ENCODE measurements around the gene ABO. TPM values are rescaled to one million over a fixed set of nuclear protein-coding genes. Genes with fewer than 3 reads are reported as not detected.
"Not testable (repeated sequence)": the region's sequence is repeated elsewhere in the genome, so short reads cannot be mapped to it uniquely, and the experiment has no call there.

ABO gene
- total RNA-seq, 2 experiments from 2014 or later: 0.19 to 0.31 TPM

GRCh38 chr9:133230514-133230913 lies 44.5 kb downstream of the ABO start:
- ATAC-seq (ENCODE audit: poor library complexity); H3K4me3 Mint-ChIP-seq; H3K27me3 Mint-ChIP-seq; H3K9me3 Mint-ChIP-seq; H3K27me3 ChIP-seq (ENCODE audit: control insufficient read depth in 1 of 2, insufficient read depth in 2 of 2, low read length in 2 of 2); H3K4me3 ChIP-seq (ENCODE audit: low read length); H3K9me3 ChIP-seq (ENCODE audit: control insufficient read depth in 1 of 2, insufficient read depth in 1 of 2, low read length in 2 of 2); H3K27ac Mint-ChIP-seq; H3K27ac ChIP-seq (ENCODE audit: low read depth in 1 of 2, low read length in 2 of 2); H3K36me3 ChIP-seq (ENCODE audit: insufficient read depth, low read length); intact Hi-C loops (cut with DNase I, micrococcal nuclease); POLR2A ChIA-PET; H3K4me1 ChIP-seq (ENCODE audit: insufficient read depth, low read length); H3K4me1 Mint-ChIP-seq (ENCODE audit: low read depth); H3K36me3 Mint-ChIP-seq (ENCODE audit: low read depth); DNase-seq: not testable (repeated sequence)
- CTCF ChIA-PET: interaction anchor here (1.0 kb wide), 1 partner anchor 8 kb away, joined by 3 read pairs; no protein-coding TSS in a partner anchor

- H3K4me1 ChIP-seq (ENCODE audit: insufficient read depth, low read length): no peaks in the 10 kb centered on the region
- DNase-seq (no peak), ATAC-seq (ENCODE audit: poor library complexity) (no peak)
- no peaks in the 10 kb centered on the region for H3K27me3 Mint-ChIP-seq
- H3K36me3 ChIP-seq (ENCODE audit: insufficient read depth, low read length): no peaks in the 10 kb centered on the region
- peaks cover 0 to 1% of the 10 kb centered on the region in 2 experiments for H3K9me3 ChIP-seq (ENCODE audit: control insufficient read depth in 1 of 2, insufficient read depth in 1 of 2, low read length in 2 of 2)
- no peak overlapping the region for H3K4me3 Mint-ChIP-seq
- TF ChIP-seq CTCF (IDR thresholded peaks at IDR 0.05): no peak
- H3K27ac Mint-ChIP-seq: no peak overlapping the region
- intact Hi-C loops (cut with DNase I, micrococcal nuclease): no loop called here
- POLR2A ChIA-PET: no interaction called here
- H3K27me3 ChIP-seq (ENCODE audit: control insufficient read depth in 1 of 2, insufficient read depth in 2 of 2, low read length in 2 of 2): peaks cover 0 to 2% of the 10 kb centered on the region in 2 experiments
- no peaks in the 10 kb centered on the region for H3K4me1 Mint-ChIP-seq (ENCODE audit: low read depth)
- H3K36me3 Mint-ChIP-seq (ENCODE audit: low read depth): no peaks in the 10 kb centered on the region
- no peak overlapping the region for H3K27ac ChIP-seq (ENCODE audit: low read depth in 1 of 2, low read length in 2 of 2)
- CTCF ChIA-PET: interaction anchor here (1.0 kb wide), 1 partner anchor 9 kb away, joined by 3 read pairs; no protein-coding TSS in a partner anchor
- H3K4me3 ChIP-seq (ENCODE audit: low read length): no peak overlapping the region
- no peaks in the 10 kb centered on the region for H3K9me3 Mint-ChIP-seq
These were observed 44.9 kb downstream of the ABO start for GRCh38 chr9:133230093-133230492.

GRCh38 chr9:133228474-133229193 lies 46.4 kb downstream of the ABO start:
- CTCF ChIA-PET; H3K36me3 ChIP-seq (ENCODE audit: insufficient read depth, low read length); H3K27ac ChIP-seq (ENCODE audit: low read depth in 1 of 2, low read length in 2 of 2); H3K27me3 ChIP-seq (ENCODE audit: control insufficient read depth in 1 of 2, insufficient read depth in 2 of 2, low read length in 2 of 2); POLR2A ChIA-PET; DNase-seq; H3K27me3 Mint-ChIP-seq; H3K4me1 ChIP-seq (ENCODE audit: insufficient read depth, low read length); H3K9me3 Mint-ChIP-seq; H3K27ac Mint-ChIP-seq; H3K4me3 ChIP-seq (ENCODE audit: low read length); ATAC-seq (ENCODE audit: poor library complexity); H3K4me3 Mint-ChIP-seq; H3K36me3 Mint-ChIP-seq (ENCODE audit: low read depth); H3K4me1 Mint-ChIP-seq (ENCODE audit: low read depth); H3K9me3 ChIP-seq (ENCODE audit: control insufficient read depth in 1 of 2, insufficient read depth in 1 of 2, low read length in 2 of 2); intact Hi-C loops (cut with DNase I, micrococcal nuclease): not testable (repeated sequence)

- H3K4me1 Mint-ChIP-seq (ENCODE audit: low read depth); intact Hi-C loops (cut with DNase I, micrococcal nuclease); H3K9me3 Mint-ChIP-seq; H3K27me3 Mint-ChIP-seq; H3K27ac ChIP-seq (ENCODE audit: low read depth in 1 of 2, low read length in 2 of 2); H3K36me3 Mint-ChIP-seq (ENCODE audit: low read depth); ATAC-seq (ENCODE audit: poor library complexity); H3K4me1 ChIP-seq (ENCODE audit: insufficient read depth, low read length); POLR2A ChIA-PET; CTCF ChIA-PET; H3K27me3 ChIP-seq (ENCODE audit: control insufficient read depth in 1 of 2, insufficient read depth in 2 of 2, low read length in 2 of 2); H3K4me3 ChIP-seq (ENCODE audit: low read length); H3K27ac Mint-ChIP-seq; H3K36me3 ChIP-seq (ENCODE audit: insufficient read depth, low read length); H3K9me3 ChIP-seq (ENCODE audit: control insufficient read depth in 1 of 2, insufficient read depth in 1 of 2, low read length in 2 of 2); DNase-seq; H3K4me3 Mint-ChIP-seq: not testable (repeated sequence)
These were observed 47.0 kb downstream of the ABO start for GRCh38 chr9:133227996-133228395.

All from CD4-positive, alpha-beta T cell (primary cell).